Upper lobe of left lung (tissue), 6 donors: ENCODE measurements around the gene GRAMD4. TPM values are rescaled to one million over a fixed set of nuclear protein-coding genes. Genes with fewer than 3 reads are reported as not detected.

Source experiments
- ATAC-seq, 2 donors: fragments of 200-7000 bp; cut with Tn5 transposase; one replicate each; pipeline ENCODE4 v1.9.1; 2022; ENCODE audit warnings: mild to moderate bottlenecking in 2 of 2, moderate library complexity in 2 of 2; ENCODE audit not compliant: low FRiP score in 2 of 2
- DNase-seq, 2 donors: peaks; one replicate each; pipeline ENCODE4 v3.0.0-alpha.2; 2019 to 2020
- H3K27ac ChIP-seq, 4 donors: fragments of 200-600 bp; sonication (generic); one replicate each; pipeline ENCODE4 v1.5.1; 2016 to 2019
- H3K27me3 ChIP-seq, 4 donors: fragments of 200-600 bp; sonication (generic); one replicate each; pipeline ENCODE4 v1.5.1; 2017 to 2019
- H3K36me3 ChIP-seq, 4 donors: fragments of 200-600 bp; sonication (generic); one replicate each; pipeline ENCODE4 v1.5.1; 2016 to 2019
- H3K4me1 ChIP-seq, 4 donors: fragments of 200-600 bp; sonication (generic); one replicate each; pipeline ENCODE4 v1.5.1; 2018 to 2019
- H3K4me3 ChIP-seq, 4 donors: fragments of 200-600 bp; sonication (generic); one replicate each; pipeline ENCODE4 v1.5.1; 2017 to 2019; ENCODE audit warnings: mild to moderate bottlenecking in 2 of 4, moderate library complexity in 1 of 4
- H3K9me3 ChIP-seq, 4 donors: fragments of 200-600 bp; sonication (generic); one replicate each; pipeline ENCODE4 v1.5.1; 2018 to 2019
- EP300 ChIP-seq, 4 donors: sonication (generic); formaldehyde crosslinking; IDR thresholded peaks; one replicate each; pipeline ENCODE4 v1.5.1; 2017; ENCODE audit warnings: antibody characterized with exemption in 4 of 4, control low read depth in 2 of 4
- POLR2A ChIP-seq, 4 donors: fragments of 450-650 bp; IDR thresholded peaks; one replicate each; pipeline ENCODE4 v1.5.1; 2016 to 2017; ENCODE audit warnings: antibody characterized with exemption in 4 of 4, mild to moderate bottlenecking in 2 of 4
- POLR2AphosphoS5 ChIP-seq, 2 donors: sonication (generic); formaldehyde crosslinking; IDR thresholded peaks; one replicate each; pipeline ENCODE4 v1.5.1; 2017; ENCODE audit warnings: antibody characterized with exemption in 2 of 2
- WGBS, 2 donors: methylation state at CpG; one replicate each; pipeline ENCODE4 v1.1.5; 2017 to 2018; 5-methylcytosine and 5-hydroxymethylcytosine counted together
- total RNA-seq, 6 donors: library from RNA; depleted of rRNA in 4 of 6; stranded (reverse); fragments of >200 nt in 4 of 6; gene quantifications; one replicate each; pipeline versions ENCODE4 v1.1.0 to v1.2.1, GENCODE V29; 2016 to 2021
- TF ChIP-seq, protein P1 (sequence below), 6 experiments: fragments of 450-650 bp in 4 of 6; fragments of 200-600 bp in 2 of 6; sonication (generic) in 2 of 6; IDR thresholded peaks; one replicate each; pipeline ENCODE4 v1.5.1; 2016 to 2019; ENCODE audit warnings: antibody characterized with exemption in 6 of 6
- donor health status: DM: no; HTN: no; CAD: no; lungs with moderate emphysema.
- donor health status: DM: no; HTN: yes; CAD: no; lungs with severe emphysema.

GRAMD4 gene
- total RNA-seq, 6 donors from 2014 or later: 59.8 to 302 (median 104) TPM

DNA sequence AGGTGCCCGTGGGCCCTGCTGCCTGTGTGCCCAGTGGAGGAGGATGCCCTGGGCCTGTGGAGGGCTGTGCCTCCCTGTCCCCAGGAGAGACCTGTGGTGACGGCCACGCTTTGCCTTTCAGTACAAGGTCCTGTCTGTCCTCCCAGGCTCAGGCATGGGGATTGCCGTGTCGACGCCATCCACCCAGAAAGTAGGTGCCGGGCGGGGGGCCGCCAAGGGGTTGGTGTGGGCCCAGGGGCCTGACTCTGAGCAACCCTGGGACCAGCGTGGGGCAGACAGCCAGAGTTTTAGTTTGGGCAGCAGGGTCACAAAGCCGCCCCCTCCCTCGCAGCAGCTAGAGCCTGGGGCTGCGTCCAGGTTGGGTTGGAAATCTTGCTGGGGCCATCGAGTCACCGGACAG, 56.3 kb downstream of the GRAMD4 start:
- no peaks in the 10 kb centered on the region for H3K4me1 ChIP-seq
- no peak overlapping the region for H3K4me3 ChIP-seq
- WGBS, 2 donors: 94% methylated on average over 10 of the region's 15 CpGs; no CpG with 5 or more reads in 1 of the 2 donors
- no peaks in the 10 kb centered on the region for H3K9me3 ChIP-seq
- no peaks in the 10 kb centered on the region for H3K27me3 ChIP-seq
- peak in 1 of 2 donors; percentile 71 for DNase-seq
- H3K36me3 ChIP-seq: peaks cover 0 to 48% (median 25%) of the 10 kb centered on the region in 4 donors
- no peak overlapping the region for H3K27ac ChIP-seq
- TF ChIP-seq EP300 (IDR thresholded peaks at IDR 0.05): no peak
- TF ChIP-seq POLR2A (IDR thresholded peaks at IDR 0.05): no peak
- TF ChIP-seq, protein P1, sequence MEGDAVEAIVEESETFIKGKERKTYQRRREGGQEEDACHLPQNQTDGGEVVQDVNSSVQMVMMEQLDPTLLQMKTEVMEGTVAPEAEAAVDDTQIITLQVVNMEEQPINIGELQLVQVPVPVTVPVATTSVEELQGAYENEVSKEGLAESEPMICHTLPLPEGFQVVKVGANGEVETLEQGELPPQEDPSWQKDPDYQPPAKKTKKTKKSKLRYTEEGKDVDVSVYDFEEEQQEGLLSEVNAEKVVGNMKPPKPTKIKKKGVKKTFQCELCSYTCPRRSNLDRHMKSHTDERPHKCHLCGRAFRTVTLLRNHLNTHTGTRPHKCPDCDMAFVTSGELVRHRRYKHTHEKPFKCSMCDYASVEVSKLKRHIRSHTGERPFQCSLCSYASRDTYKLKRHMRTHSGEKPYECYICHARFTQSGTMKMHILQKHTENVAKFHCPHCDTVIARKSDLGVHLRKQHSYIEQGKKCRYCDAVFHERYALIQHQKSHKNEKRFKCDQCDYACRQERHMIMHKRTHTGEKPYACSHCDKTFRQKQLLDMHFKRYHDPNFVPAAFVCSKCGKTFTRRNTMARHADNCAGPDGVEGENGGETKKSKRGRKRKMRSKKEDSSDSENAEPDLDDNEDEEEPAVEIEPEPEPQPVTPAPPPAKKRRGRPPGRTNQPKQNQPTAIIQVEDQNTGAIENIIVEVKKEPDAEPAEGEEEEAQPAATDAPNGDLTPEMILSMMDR (IDR thresholded peaks at IDR 0.05): no peak
- no peak for TF ChIP-seq POLR2AphosphoS5 (IDR thresholded peaks at IDR 0.05)
- no peak for ATAC-seq

DNA sequence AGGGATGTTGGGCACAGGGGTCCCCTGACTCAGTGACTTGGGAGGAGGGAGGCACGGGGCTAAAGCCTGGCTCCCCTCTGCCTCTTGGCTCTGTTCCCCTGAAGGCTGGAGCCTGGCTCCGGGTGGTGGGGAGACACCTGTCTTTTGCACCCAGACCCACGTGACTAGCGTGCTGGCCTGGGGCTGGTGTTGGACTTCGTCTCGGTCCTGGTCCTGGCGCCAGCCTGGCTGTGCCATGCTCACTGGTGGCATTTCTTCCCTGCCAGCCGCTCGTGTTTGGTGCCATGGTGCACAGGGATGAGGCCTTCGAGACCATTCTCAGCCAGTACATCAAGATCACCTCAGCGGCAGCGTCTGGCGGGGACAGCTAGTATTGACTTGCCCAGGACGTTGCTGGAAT, 56.7 kb downstream of the GRAMD4 start:
- TF ChIP-seq POLR2AphosphoS5 (IDR thresholded peaks at IDR 0.05) (no peak), EP300 (IDR thresholded peaks at IDR 0.05) (no peak), POLR2A (IDR thresholded peaks at IDR 0.05) (no peak)
- TF ChIP-seq, protein P1 (IDR thresholded peaks at IDR 0.05): no peak
- Histone ChIP-seq H3K4me3 (no peak overlapping the region), H3K27ac (no peak overlapping the region), H3K36me3 (peaks cover 0 to 48% (median 25%) of the 10 kb centered on the region in 4 donors), H3K9me3 (no peaks in the 10 kb centered on the region), H3K27me3 (no peaks in the 10 kb centered on the region), H3K4me1 (no peaks in the 10 kb centered on the region)
- ATAC-seq: no peak
- WGBS, 2 donors: 93% methylated on average over 7 to 13 of the region's 14 CpGs
- DNase-seq: no peak

DNA sequence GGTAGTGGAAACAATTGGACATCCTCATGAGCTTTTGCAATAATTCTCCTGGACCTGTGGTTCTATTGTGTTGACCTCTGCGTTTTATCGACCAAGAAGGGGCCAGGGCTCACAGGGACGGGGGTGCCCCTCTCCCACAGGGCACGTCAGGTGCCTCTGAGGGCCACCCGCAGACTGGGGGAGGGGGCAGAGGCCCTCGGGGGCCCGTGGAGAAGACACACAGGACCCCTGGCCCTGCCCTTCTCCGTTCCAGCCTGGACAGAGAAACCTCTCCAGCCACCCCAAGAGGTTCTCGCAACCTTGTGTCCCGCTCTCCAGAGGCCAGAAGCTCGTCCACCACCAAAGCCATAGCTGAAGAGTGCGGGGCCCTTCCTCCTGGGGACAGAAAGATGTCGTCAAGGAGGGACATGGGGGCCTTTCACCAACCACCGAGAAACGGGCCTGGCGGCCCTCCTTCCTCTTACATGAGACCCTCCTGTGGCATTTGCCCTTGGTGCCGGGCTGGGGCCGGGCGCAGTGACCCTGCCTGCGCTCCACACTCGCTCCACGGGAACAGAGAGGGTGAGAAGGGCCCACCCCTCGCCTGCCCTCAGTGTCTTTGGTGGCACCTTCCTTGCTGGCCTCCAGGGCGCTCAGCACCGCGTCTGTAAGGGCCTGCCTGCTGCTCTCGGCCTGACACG, 57.3 kb downstream of the GRAMD4 start:
- TF ChIP-seq EP300 (IDR thresholded peaks at IDR 0.05) (no peak), POLR2A (IDR thresholded peaks at IDR 0.05) (no peak), POLR2AphosphoS5 (IDR thresholded peaks at IDR 0.05) (no peak)
- TF ChIP-seq, protein P1 (IDR thresholded peaks at IDR 0.05): no peak
- 91 to 92% methylated on average over 15 to 24 of the region's 28 CpGs for WGBS, 2 donors
- Histone ChIP-seq H3K27me3 (no peaks in the 10 kb centered on the region), H3K9me3 (no peaks in the 10 kb centered on the region), H3K4me1 (no peaks in the 10 kb centered on the region), H3K27ac (no peak overlapping the region), H3K4me3 (no peak overlapping the region), H3K36me3 (peaks cover 0 to 48% (median 25%) of the 10 kb centered on the region in 4 donors)
- DNase-seq: peak in 1 of 2 donors; percentile 78
- ATAC-seq: no peak

DNA sequence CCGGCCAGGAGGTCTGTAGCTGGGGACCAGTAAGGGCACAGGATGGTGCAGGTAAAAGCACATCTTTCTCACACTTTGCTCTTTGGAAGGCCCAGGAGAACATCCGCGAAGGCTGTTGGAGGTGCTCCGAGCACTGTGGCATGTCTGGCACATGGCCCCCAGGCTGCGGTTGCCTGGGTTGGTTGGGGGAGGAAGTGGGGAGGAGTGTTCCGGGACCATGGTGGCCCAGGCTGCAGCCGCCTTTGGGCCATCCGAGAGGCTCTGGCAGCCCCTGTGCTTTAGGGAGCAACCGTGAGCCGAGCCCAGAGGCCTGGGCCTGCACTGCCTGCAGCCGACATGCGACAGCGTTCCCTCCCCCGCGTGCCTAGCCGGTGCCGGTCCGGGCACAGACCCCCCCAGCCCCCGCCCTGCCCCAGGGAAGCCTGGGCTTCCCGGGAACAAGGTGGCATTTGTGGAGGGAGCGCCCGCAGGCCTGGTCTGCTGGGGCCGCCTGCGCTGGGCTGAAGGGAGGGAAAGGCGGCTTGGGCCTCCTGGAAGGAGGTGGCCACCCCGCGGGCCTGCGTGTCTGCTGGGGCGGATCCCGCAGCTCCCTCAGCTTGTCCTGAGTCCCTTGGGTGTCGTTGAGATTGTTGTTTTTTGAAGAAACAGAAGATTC, 57.9 kb downstream of the GRAMD4 start:
- no peaks in the 10 kb centered on the region for H3K27me3 ChIP-seq
- ATAC-seq (no peak), DNase-seq (peak in 1 of 2 donors; percentile 74)
- H3K27ac ChIP-seq: no peak overlapping the region
- no peaks in the 10 kb centered on the region for H3K9me3 ChIP-seq
- H3K4me3 ChIP-seq: no peak overlapping the region
- 87 to 88% methylated on average over 10 to 28 of the region's 31 CpGs for WGBS, 2 donors
- no peak for TF ChIP-seq POLR2AphosphoS5 (IDR thresholded peaks at IDR 0.05)
- TF ChIP-seq, protein P1 (IDR thresholded peaks at IDR 0.05): no peak
- TF ChIP-seq POLR2A (IDR thresholded peaks at IDR 0.05): no peak
- no peak for TF ChIP-seq EP300 (IDR thresholded peaks at IDR 0.05)
- peaks cover 0 to 43% (median 25%) of the 10 kb centered on the region in 4 donors for H3K36me3 ChIP-seq
- H3K4me1 ChIP-seq: no peaks in the 10 kb centered on the region
